KOPT-K1 (cell line): ENCODE data around the gene RAB44.

ENCODE experiments used
- H3K27ac ChIP-seq: fragments of 200-600 bp; sonication (generic); 2 replicates; pipeline ENCODE4 v1.5.1; 2016; ENCODE audit warnings: antibody characterized with exemption, mild to moderate bottlenecking, low read depth, low read length; ENCODE audit not compliant: poor library complexity, severe bottlenecking
- H3K36me3 ChIP-seq: fragments of 200-600 bp; sonication (generic); 2 replicates; pipeline ENCODE4 v1.5.1; 2017; ENCODE audit warnings: antibody characterized with exemption, mild to moderate bottlenecking, low read length, moderate library complexity; ENCODE audit not compliant: insufficient read depth
- H3K9me3 ChIP-seq: fragments of 200-600 bp; sonication (generic); 2 replicates; pipeline ENCODE4 v1.5.1; 2017; ENCODE audit warnings: antibody characterized with exemption, low read length, mild to moderate bottlenecking; ENCODE audit not compliant: insufficient read depth, poor library complexity, severe bottlenecking

RAB44 gene

GRCh38 chr6:36663504-36664446 is 33.9 kb upstream of the RAB44 start:
- Histone ChIP-seq H3K36me3 (no peaks in the 10 kb centered on the region), H3K9me3 (no peaks in the 10 kb centered on the region), H3K27ac (no peak overlapping the region)

GRCh38 chr6:36665180-36665579 is 32.4 kb upstream of the RAB44 start:
- Histone ChIP-seq H3K9me3 (no peaks in the 10 kb centered on the region), H3K27ac (no peak overlapping the region), H3K36me3 (no peaks in the 10 kb centered on the region)

GRCh38 chr6:36666287-36666686 is 31.3 kb upstream of the RAB44 start:
- no peak overlapping the region for H3K27ac ChIP-seq

GRCh38 chr6:36666826-36667591 is 30.6 kb upstream of the RAB44 start:
- no peak overlapping the region for H3K27ac ChIP-seq
- no peaks in the 10 kb centered on the region for H3K9me3 ChIP-seq
- H3K36me3 ChIP-seq = no peaks in the 10 kb centered on the region

More at GRCh38 chr6:36666287-36666686, 31.3 kb upstream of the RAB44 start:
- Histone ChIP-seq H3K36me3 (no peaks in the 10 kb centered on the region), H3K9me3 (no peaks in the 10 kb centered on the region)

GRCh38 chr6:36668591-36668990 is 29.0 kb upstream of the RAB44 start:
- Histone ChIP-seq H3K27ac (no peak overlapping the region), H3K36me3 (no peaks in the 10 kb centered on the region), H3K9me3 (no peaks in the 10 kb centered on the region)

GRCh38 chr6:36669002-36669401 is 28.6 kb upstream of the RAB44 start:
- Histone ChIP-seq H3K36me3 (no peaks in the 10 kb centered on the region), H3K9me3 (no peaks in the 10 kb centered on the region), H3K27ac (no peak overlapping the region)

GRCh38 chr6:36670271-36670670 is 27.4 kb upstream of the RAB44 start:
- Histone ChIP-seq H3K27ac (no peak overlapping the region), H3K9me3 (no peaks in the 10 kb centered on the region), H3K36me3 (no peaks in the 10 kb centered on the region)

GRCh38 chr6:36671687-36672375 is 25.8 kb upstream of the RAB44 start:
- H3K27ac ChIP-seq = no peak overlapping the region

GRCh38 chr6:36673882-36674281 is 23.7 kb upstream of the RAB44 start:
- no peaks in the 10 kb centered on the region for H3K9me3 ChIP-seq
- no peak overlapping the region for H3K27ac ChIP-seq
- no peaks in the 10 kb centered on the region for H3K36me3 ChIP-seq

More at GRCh38 chr6:36671687-36672375, 25.8 kb upstream of the RAB44 start:
- H3K9me3 ChIP-seq = no peaks in the 10 kb centered on the region
- H3K36me3 ChIP-seq = no peaks in the 10 kb centered on the region

GRCh38 chr6:36674942-36675341 is 22.7 kb upstream of the RAB44 start:
- H3K9me3 ChIP-seq = no peaks in the 10 kb centered on the region
- H3K27ac ChIP-seq = no peak overlapping the region
- no peaks in the 10 kb centered on the region for H3K36me3 ChIP-seq

- H3K36me3 ChIP-seq = no peaks in the 10 kb centered on the region
- no peaks in the 10 kb centered on the region for H3K9me3 ChIP-seq
- H3K27ac ChIP-seq = no peak overlapping the region
Observed at GRCh38 chr6:36676141-36677058, 21.2 kb upstream of the RAB44 start.

- no peaks in the 10 kb centered on the region for H3K9me3 ChIP-seq
- no peak overlapping the region for H3K27ac ChIP-seq
Observed at GRCh38 chr6:36677059-36677749, 20.4 kb upstream of the RAB44 start.

GRCh38 chr6:36677753-36678487 is 19.7 kb upstream of the RAB44 start:
- Histone ChIP-seq H3K27ac (no peak overlapping the region), H3K9me3 (no peaks in the 10 kb centered on the region), H3K36me3 (no peaks in the 10 kb centered on the region)

More at GRCh38 chr6:36677059-36677749, 20.4 kb upstream of the RAB44 start:
- H3K36me3 ChIP-seq = no peaks in the 10 kb centered on the region
